ENCODE data around the gene TSEN54. TPM values are rescaled to one million over a fixed set of nuclear protein-coding genes. Genes with fewer than 3 reads are reported as not detected.

The TSEN54 gene
- total RNA-seq, 2 experiments from 2014 or later = 57.4 to 69.8 TPM

DNA sequence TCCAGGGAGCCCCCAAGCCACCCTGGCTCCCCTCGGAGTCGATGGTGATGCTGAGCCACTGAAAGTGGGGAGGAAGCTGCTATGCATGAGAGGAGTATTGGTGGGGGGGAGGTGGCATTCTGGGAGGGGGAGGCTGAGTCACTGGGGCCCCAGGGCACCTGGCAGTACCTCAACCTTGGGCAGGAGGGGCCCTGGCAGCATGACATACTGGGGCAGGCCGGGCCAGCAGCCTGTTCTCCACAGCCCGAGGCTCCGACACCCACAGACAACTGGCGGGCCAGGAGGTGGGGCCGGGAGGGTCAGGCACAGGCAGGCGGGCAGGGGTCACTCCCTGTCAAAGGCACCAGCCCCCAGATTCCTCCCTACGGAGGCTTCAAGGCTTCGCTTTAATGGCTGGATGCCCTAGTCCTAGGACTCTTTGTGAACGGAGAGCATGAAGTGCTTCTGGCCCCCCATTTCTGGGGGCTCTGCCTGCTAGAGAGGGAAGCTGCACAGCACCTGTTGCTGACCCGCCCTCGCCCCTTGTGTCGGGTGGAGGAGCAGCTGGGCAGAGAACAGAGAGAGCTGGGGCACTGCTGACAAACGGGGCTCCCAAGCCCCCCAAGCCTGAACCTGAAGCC lies 1.9 kb upstream of the TSEN54 start:
- Histone ChIP-seq H3K36me3 (ENCODE audit: insufficient read depth, low read length) (peaks cover 13% of the 10 kb centered on the region; the same call in 1 of the 2 replicates), H4K20me1 (ENCODE audit: insufficient read depth, low read length) (peaks cover 8% of the 10 kb centered on the region; the same call in 1 of the 2 replicates), H3K9me2 (ENCODE audit: insufficient read depth, low read length) (no peaks in the 10 kb centered on the region), H2AFZ (ENCODE audit: low read length) (no peak overlapping the region), H3K27ac (ENCODE audit: low read depth, low read length, poor library complexity, severe bottlenecking) (no peak overlapping the region), H3K4me2 (ENCODE audit: low read length) (peak overlapping the region; percentile 91), H3K4me1 (ENCODE audit: insufficient read depth, low read length, poor library complexity, severe bottlenecking) (peaks cover 31% of the 10 kb centered on the region), H3K9me3 (ENCODE audit: low read length) (no peaks in the 10 kb centered on the region), H3K79me2 (ENCODE audit: insufficient read depth, low read depth, low read length) (peaks cover 6% of the 10 kb centered on the region; the same call in 1 of the 2 replicates), H3K4me3 (ENCODE audit: low read depth, low read length, poor library complexity, severe bottlenecking) (no peak overlapping the region)
- no peak for TF ChIP-seq EZH2phosphoT487 (IDR thresholded peaks at IDR 0.05; ENCODE audit: borderline replicate concordance, low read depth, low read length)
- TF ChIP-seq, protein P1, sequence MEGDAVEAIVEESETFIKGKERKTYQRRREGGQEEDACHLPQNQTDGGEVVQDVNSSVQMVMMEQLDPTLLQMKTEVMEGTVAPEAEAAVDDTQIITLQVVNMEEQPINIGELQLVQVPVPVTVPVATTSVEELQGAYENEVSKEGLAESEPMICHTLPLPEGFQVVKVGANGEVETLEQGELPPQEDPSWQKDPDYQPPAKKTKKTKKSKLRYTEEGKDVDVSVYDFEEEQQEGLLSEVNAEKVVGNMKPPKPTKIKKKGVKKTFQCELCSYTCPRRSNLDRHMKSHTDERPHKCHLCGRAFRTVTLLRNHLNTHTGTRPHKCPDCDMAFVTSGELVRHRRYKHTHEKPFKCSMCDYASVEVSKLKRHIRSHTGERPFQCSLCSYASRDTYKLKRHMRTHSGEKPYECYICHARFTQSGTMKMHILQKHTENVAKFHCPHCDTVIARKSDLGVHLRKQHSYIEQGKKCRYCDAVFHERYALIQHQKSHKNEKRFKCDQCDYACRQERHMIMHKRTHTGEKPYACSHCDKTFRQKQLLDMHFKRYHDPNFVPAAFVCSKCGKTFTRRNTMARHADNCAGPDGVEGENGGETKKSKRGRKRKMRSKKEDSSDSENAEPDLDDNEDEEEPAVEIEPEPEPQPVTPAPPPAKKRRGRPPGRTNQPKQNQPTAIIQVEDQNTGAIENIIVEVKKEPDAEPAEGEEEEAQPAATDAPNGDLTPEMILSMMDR (conservative IDR thresholded peaks at IDR 0.05; ENCODE audit: low read length) = no peak
- DNase-seq (ENCODE audit: low spot score) = no peak
- no TSS peak for BruUV-seq (replicated peaks)
- intact Hi-C loops (cut with micrococcal nuclease; ENCODE audit: unreplicated experiment) = no loop called here
- ChIA-PET POLR2A (no interaction called here), CTCF (ENCODE audit: unreplicated experiment) (interaction anchor here (0.6 kb wide), 1 partner anchor 335 kb away, joined by 4 read pairs; no protein-coding TSS in a partner anchor)

DNA sequence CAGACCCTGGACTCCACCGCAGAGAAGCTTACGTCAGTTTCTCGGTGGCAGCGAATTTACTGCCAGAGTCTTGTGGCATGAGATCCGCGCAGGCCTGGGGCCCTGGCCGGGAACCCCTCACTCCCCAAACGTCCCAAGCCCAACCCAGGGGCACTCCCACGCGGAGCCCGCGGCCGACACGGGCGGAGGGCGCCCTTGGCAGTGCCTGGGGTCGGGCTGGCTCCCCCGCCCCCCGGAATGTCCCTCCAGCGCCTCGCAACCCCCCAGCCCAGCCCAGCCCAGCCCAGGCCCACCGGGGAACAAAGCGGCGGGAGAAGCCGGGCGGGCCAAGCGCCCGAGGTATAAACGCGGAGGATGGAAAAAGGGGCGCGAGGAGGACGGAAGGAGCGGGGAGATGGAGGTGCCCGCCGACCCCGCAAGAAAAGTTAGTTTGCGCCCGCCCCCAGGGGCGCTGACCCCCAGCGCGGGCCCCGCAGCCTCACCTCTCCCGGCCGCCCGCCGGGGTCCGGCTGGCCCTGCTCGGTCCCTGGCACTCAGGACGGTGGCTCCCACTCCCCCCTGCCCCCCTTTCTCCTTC lies 1.3 kb upstream of the TSEN54 start:
- POLR2A ChIA-PET = no interaction called here
- Histone ChIP-seq H3K79me2 (ENCODE audit: insufficient read depth, low read depth, low read length) (peaks cover 6% of the 10 kb centered on the region; the same call in 1 of the 2 replicates), H3K4me3 (ENCODE audit: low read depth, low read length, poor library complexity, severe bottlenecking) (peak overlapping the region; percentile 91), H4K20me1 (ENCODE audit: insufficient read depth, low read length) (peaks cover 8% of the 10 kb centered on the region; the same call in 1 of the 2 replicates), H3K36me3 (ENCODE audit: insufficient read depth, low read length) (peaks cover 18% of the 10 kb centered on the region; the same call in 1 of the 2 replicates), H3K9me2 (ENCODE audit: insufficient read depth, low read length) (no peaks in the 10 kb centered on the region), H3K27ac (ENCODE audit: low read depth, low read length, poor library complexity, severe bottlenecking) (no peak overlapping the region), H3K4me2 (ENCODE audit: low read length) (peak overlapping the region; percentile 91), H3K9me3 (ENCODE audit: low read length) (no peaks in the 10 kb centered on the region), H2AFZ (ENCODE audit: low read length) (peak overlapping the region; percentile 82; the same call in 1 of the 2 replicates), H3K4me1 (ENCODE audit: insufficient read depth, low read length, poor library complexity, severe bottlenecking) (peaks cover 31% of the 10 kb centered on the region)
- TF ChIP-seq EZH2phosphoT487 (IDR thresholded peaks at IDR 0.05; ENCODE audit: borderline replicate concordance, low read depth, low read length) = no peak
- TF ChIP-seq, protein P1 (conservative IDR thresholded peaks at IDR 0.05; ENCODE audit: low read length) = no peak
- intact Hi-C loops (cut with micrococcal nuclease; ENCODE audit: unreplicated experiment) = loop anchor here (5.0 kb wide), 2 partner anchors 52 to 228 kb away; partner anchors contain the start of gene SLC25A19
- BruUV-seq (replicated peaks) = no TSS peak
- DNase-seq (ENCODE audit: low spot score) = no peak
- CTCF ChIA-PET (ENCODE audit: unreplicated experiment) = interaction anchor here (0.6 kb wide), 1 partner anchor 335 kb away, joined by 4 read pairs; no protein-coding TSS in a partner anchor

Measured in OCI-LY7 (cell line).